OCI-LY3 (cell line): ENCODE data around the gene S100A9.

ENCODE experiments used
- H2AFZ ChIP-seq: fragments of 200-600, 300-600 bp; shearing (Covaris generic); 2 replicates; pipeline ENCODE4 v1.6.0; 2014; ENCODE audit warnings: antibody characterized with exemption, low read depth, low read length
- H3K27ac ChIP-seq: fragments of 200-600, 300-600 bp; sonication (generic); 2 replicates; pipeline ENCODE4 v1.5.1; 2014; ENCODE audit warnings: mild to moderate bottlenecking, low read length, moderate library complexity, mixed read lengths
- H3K27me3 ChIP-seq: fragments of 200-600, 300-600 bp; sonication (generic); 2 replicates; pipeline ENCODE4 v1.6.1; 2014; ENCODE audit warnings: low read depth, low read length, mixed read lengths
- H3K36me3 ChIP-seq: fragments of 200-600, 300-600 bp; sonication (generic); replicated peaks from 2 replicates; pipeline ENCODE3; 2014; ENCODE audit warnings: low read depth, low read length, mixed read lengths
- H3K4me1 ChIP-seq: fragments of 300-600, 200-600 bp; sonication (generic); 2 replicates; pipeline ENCODE4 v1.6.1; 2014; ENCODE audit warnings: low read length, mixed read lengths
- H3K4me2 ChIP-seq: fragments of 200-600, 300-600 bp; sonication (generic); 2 replicates; pipeline ENCODE4 v1.6.1; 2014; ENCODE audit warnings: low read length, mixed read lengths
- H3K4me3 ChIP-seq: fragments of 300-600, 200-600 bp; sonication (generic); 2 replicates; pipeline ENCODE4 v1.5.1; 2014; ENCODE audit warnings: antibody characterized with exemption, mild to moderate bottlenecking, low read length, moderate library complexity
- H3K79me2 ChIP-seq: fragments of 300-600, 200-600 bp; shearing (Covaris generic); 2 replicates; pipeline ENCODE4 v1.6.1; 2014; ENCODE audit warnings: mild to moderate bottlenecking, low read length, mixed read lengths
- H3K9ac ChIP-seq: fragments of 300-600, 200-600 bp; shearing (Covaris generic); 2 replicates; pipeline ENCODE4 v1.6.0; 2014; ENCODE audit warnings: mild to moderate bottlenecking, low read length, moderate library complexity
- H3K9me3 ChIP-seq: fragments of 200-600, 300-600 bp; shearing (Covaris generic); 2 replicates; pipeline ENCODE4 v1.6.1; 2014; ENCODE audit warnings: low read length, mixed read lengths; ENCODE audit not compliant: insufficient read depth
- H4K20me1 ChIP-seq: fragments of 200-600, 300-600 bp; sonication (generic); 2 replicates; pipeline ENCODE4 v1.6.1; 2016; ENCODE audit warnings: low read length, mixed read lengths; ENCODE audit not compliant: insufficient read depth
- CTCF ChIP-seq: fragments of 200-600, 300-600 bp; sonication (generic); IDR thresholded peaks from 2 replicates; pipeline ENCODE4 v1.5.1; 2014; ENCODE audit warnings: antibody characterized with exemption, low read length, low read depth
- EZH2phosphoT487 ChIP-seq: fragments of 200-600 bp; shearing (Covaris generic); IDR thresholded peaks from 2 replicates; pipeline ENCODE4 v1.6.1; 2018; ENCODE audit warnings: antibody characterized with exemption, mixed run types, low read depth

S100A9 gene

GRCh38 chr1:153363641-153364040 is 6.0 kb downstream of the S100A9 start:
- H3K27ac ChIP-seq = no peak overlapping the region
- H3K4me1 ChIP-seq = peaks cover 21% of the 10 kb centered on the region
- no peaks in the 10 kb centered on the region for H3K9me3 ChIP-seq
- no peaks in the 10 kb centered on the region for H3K79me2 ChIP-seq
- H3K9ac ChIP-seq = no peak overlapping the region
- no peak overlapping the region for H3K4me2 ChIP-seq
- no peak overlapping the region for H3K4me3 ChIP-seq
- peaks cover 16% of the 10 kb centered on the region for H3K27me3 ChIP-seq
- H3K36me3 ChIP-seq = no peaks in the 10 kb centered on the region
- H4K20me1 ChIP-seq = no peaks in the 10 kb centered on the region
- no peak overlapping the region for H2AFZ ChIP-seq
- TF ChIP-seq CTCF (no peak), EZH2phosphoT487 (no peak)

GRCh38 chr1:153364156-153364555 is 6.5 kb downstream of the S100A9 start:
- H3K4me2 ChIP-seq = no peak overlapping the region
- H4K20me1 ChIP-seq = no peaks in the 10 kb centered on the region
- no peak overlapping the region for H3K9ac ChIP-seq
- H3K27ac ChIP-seq = no peak overlapping the region
- H3K36me3 ChIP-seq = no peaks in the 10 kb centered on the region
- H3K79me2 ChIP-seq = no peaks in the 10 kb centered on the region
- peaks cover 16% of the 10 kb centered on the region for H3K4me1 ChIP-seq
- TF ChIP-seq EZH2phosphoT487 = no peak
- no peak for TF ChIP-seq CTCF
- H2AFZ ChIP-seq = no peak overlapping the region
- peaks cover 17% of the 10 kb centered on the region for H3K27me3 ChIP-seq
- no peak overlapping the region for H3K4me3 ChIP-seq
- no peaks in the 10 kb centered on the region for H3K9me3 ChIP-seq

GRCh38 chr1:153364766-153365666 is 7.4 kb downstream of the S100A9 start:
- Histone ChIP-seq H3K36me3 (no peaks in the 10 kb centered on the region), H2AFZ (no peak overlapping the region), H4K20me1 (no peaks in the 10 kb centered on the region), H3K79me2 (no peaks in the 10 kb centered on the region), H3K9me3 (no peaks in the 10 kb centered on the region), H3K9ac (no peak overlapping the region), H3K27me3 (peaks cover 26% of the 10 kb centered on the region), H3K4me3 (no peak overlapping the region), H3K4me1 (peaks cover 11% of the 10 kb centered on the region), H3K27ac (no peak overlapping the region), H3K4me2 (no peak overlapping the region)
- TF ChIP-seq EZH2phosphoT487 (no peak), CTCF (no peak)

GRCh38 chr1:153365696-153366095 is 8.0 kb downstream of the S100A9 start:
- H3K27ac ChIP-seq = no peak overlapping the region
- H3K4me1 ChIP-seq = peaks cover 8% of the 10 kb centered on the region
- no peaks in the 10 kb centered on the region for H3K79me2 ChIP-seq
- H3K36me3 ChIP-seq = no peaks in the 10 kb centered on the region
- no peak overlapping the region for H3K9ac ChIP-seq
- no peaks in the 10 kb centered on the region for H4K20me1 ChIP-seq
- no peaks in the 10 kb centered on the region for H3K9me3 ChIP-seq
- H3K27me3 ChIP-seq = peaks cover 31% of the 10 kb centered on the region
- H2AFZ ChIP-seq = no peak overlapping the region
- H3K4me3 ChIP-seq = no peak overlapping the region
- H3K4me2 ChIP-seq = no peak overlapping the region
- no peak for TF ChIP-seq CTCF
- TF ChIP-seq EZH2phosphoT487 = no peak
